DMS53 treated with DMSO at 0.1 percent for 48 hours (cell line): ENCODE results near the gene C4orf51.

Experiments
- DNase-seq: peaks from one replicate; lab custom pipeline; 2025; ENCODE audit not compliant: unreplicated experiment; lab: John Stamatoyannopoulos, UW

The C4orf51 gene

DNA sequence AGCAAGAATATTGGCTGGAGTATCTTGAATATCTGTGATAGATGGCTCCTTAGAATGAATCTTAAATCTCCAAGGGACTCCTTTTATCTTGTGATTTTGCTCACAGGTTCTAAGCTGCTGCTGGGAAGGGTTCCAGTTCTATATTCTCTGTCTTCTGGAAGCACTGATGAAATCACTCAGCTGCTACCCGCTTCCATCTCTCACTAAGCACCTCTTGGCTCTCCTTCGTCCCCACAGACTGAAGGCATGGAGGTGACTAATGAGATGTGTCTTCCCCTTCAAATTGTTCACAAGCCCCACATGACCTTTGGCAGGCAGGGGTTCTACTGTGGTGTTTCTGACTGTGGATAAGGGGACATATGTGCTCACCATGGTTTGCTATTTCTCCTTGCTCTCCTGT lies 75.9 kb downstream of the C4orf51 start:
- no peak for DNase-seq

DNA sequence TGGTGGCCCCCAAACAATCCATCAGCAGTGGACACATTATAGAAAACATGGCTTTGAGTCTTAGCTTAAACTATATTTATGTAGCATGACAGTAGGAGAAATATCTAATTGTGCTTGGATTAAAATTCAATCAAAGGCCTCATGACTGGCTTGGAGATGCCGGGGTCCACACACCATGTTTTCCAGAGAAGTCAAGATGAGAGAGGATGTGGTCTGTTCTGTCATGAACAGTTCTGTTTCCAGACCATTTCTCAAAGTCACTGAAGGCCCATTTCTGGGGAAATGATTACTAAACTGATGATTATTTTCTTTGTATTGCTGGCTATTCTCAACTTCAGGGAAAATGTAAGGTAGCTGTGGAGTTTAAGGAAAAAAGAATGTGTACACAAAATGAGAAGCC lies 76.3 kb downstream of the C4orf51 start:
- no peak for DNase-seq

DNA sequence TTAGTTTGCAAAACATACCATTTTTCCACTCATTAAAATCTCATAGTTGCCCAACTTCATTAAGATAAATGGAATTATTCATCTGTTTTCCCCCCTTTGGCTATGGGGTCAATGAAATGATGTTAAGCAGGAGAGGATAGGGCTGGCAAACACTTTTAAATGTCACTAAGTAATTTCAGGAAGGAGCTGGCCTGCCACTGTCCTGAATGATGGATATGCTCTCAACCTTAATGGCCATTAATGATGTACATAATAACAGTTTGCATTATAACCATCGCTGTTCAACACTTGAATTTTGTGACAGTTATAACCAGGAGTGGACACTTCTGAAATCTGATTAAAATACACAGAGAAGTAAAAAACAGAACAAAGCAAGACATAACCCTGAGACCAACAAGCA lies 77.2 kb downstream of the C4orf51 start:
- no peak for DNase-seq

DNA sequence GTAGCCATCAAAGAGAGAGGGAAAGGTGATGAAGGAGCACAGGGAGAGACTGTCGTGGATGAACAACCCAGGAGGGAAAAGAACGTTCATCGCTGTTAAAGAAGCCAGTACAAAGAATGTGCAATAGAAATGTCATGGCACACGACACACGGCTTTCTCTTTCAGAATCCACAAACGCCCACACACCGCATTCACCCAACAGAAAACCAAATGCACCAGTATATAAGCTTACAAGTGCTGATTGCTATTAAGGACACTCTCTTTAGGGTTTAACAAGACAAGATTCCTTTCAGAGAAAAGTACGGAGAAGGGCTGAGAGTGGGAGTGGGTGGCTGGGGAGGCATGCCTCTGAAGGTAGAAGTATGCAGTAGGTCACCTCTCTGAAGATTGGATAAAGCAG lies 80.2 kb downstream of the C4orf51 start:
- DNase-seq, result no peak

DNA sequence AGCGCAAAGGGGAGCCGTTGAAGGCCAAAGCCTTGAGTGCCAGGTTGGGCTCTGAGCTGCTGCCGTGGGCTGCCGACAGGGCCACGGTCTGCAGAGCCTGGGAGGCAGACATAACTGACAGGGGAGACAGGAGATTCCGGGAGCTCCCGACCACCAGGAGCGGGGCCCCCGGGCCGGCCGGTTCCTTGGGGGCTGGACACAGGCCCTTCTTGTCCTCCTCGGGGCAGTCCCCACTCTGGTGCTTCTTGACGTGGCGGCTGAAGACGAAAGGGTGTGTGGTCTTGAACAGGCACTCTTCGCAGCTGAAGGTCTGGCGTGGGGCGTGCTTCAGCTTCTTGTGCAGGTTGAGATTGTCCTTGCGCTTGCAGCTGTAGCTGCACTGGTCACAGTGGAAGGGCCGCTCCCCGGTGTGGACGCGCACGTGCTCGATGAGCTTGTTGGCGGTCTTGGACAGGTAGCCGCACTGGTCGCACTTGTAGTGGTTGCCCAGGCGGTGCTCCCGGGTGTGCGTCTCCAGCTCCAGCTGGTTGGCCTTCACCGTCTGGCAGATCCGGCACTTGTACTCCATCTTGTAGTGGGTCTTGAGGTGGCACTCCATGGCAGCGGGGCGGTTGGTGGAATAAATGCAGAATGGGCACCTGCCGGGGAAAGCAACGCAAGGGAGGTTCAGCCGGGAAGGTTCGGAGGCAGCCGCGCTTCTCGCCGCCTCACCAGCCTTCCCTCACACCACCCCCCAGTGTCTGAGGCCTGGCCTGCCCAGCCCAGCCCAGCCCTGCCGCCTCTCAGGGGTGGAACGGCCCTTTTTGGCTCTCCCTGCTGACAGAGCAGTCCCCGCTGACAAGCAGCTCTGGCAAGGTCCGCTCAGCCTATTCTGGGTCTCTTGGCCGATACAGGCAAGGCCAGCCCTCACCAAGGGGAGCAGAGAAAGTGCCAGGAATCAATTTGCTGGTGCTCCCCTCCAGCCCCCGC lies 81.3 kb downstream of the C4orf51 start:
- DNase-seq, result no peak

DNA sequence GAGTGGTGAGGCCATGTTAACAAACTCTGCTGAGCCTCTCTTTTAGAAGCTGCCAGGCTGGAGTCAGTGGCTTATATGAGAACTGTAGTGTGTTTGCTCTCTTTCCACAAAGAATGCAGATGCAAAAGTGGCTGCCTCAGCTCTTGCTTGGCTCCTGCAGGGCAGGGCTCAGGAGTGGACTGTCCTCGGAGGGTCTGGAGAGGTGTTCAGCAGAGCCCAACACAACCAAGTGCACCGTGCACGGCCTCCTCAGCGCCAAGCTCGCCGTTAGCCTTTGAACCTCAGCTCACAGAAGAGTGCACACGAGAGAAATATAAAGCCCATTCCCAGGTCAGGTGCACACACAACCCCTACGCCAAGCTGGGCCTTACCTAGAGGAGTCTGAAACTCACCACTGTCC lies 82.8 kb downstream of the C4orf51 start:
- DNase-seq, result no peak

DNA sequence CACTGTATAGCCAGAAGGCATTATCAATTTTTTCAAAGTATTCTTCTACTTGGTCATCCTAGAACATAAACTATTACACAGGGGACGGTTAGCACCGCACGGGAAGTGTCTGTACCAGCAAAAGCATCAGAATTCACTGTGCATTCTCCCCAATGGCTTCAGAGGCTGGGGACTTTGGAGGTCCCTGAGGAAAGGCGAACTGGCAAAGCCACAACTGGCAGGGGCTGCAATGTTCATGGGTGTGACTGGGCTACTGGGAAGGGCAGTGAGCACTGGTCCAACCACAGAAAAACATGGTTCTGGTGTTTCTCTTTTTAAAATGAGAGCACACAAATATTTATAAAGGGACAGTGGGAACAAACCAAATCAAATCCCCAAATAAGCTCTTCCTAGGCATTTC lies 83.5 kb downstream of the C4orf51 start:
- DNase-seq, result no peak

DNA sequence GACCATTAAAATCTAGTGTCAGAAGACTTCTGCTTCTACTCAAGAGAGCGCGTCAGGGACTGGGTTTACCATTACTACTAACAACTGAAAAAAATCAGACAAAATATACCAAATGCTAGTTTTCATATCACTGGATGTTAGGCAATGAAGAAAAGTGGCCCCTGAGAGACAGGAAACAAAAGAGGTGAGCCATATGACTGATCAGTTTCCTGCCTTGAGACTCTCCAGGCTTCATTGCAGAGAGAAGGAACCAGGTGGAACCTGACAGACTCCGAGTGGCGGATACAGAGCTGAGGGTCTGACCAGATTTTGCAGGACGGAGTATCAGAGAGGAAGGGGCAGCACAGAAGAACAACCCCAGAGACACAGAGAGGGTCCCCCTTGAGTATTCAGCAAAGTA lies 86.3 kb downstream of the C4orf51 start:
- DNase-seq, result no peak

DNA sequence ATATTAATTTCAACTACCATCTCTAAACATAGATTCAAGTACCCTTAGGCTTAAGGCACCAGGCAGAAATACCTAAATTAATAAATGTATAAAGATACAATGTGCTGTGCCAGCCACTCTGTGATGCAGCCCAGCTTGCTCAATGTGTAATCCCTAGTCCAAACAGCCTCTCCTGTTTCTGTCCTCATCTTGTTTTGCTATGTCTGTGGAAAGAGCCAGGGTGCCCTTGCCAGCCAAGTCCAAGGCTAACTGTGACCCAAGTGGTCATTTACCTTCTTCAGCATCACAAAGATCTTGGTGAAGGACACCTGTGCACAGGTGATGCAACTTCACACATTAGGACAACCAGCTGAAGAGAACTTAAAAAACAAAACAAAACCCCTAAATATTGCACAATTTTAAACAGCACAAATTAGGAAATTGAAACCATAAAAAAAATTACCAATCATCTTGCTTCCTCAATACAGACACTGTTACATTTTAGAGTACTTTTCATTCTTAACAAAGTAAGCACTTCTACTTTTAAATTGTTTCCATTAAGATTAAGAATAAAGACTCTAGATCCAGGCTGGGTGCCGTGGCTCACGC lies 89.6 kb downstream of the C4orf51 start:
- DNase-seq, result no peak

DNA sequence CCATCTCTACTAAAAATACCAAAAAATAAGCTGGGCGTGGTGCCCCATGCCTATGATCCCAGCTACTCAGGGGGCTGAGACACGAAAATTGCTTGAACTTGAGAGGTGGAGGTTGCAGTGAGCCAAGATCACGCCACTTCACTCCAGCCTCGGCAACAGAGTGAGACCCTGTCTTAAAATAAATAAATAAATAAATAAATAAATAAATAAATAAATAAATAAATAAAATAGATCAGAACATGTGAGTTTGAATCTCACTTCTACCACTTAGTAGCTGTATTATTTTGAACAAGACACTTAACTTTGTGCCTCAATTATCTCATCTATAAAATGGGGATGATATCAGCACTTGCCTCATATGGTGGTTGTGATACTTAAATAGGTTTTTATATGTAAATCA lies 90.2 kb downstream of the C4orf51 start:
- no peak for DNase-seq

DNA sequence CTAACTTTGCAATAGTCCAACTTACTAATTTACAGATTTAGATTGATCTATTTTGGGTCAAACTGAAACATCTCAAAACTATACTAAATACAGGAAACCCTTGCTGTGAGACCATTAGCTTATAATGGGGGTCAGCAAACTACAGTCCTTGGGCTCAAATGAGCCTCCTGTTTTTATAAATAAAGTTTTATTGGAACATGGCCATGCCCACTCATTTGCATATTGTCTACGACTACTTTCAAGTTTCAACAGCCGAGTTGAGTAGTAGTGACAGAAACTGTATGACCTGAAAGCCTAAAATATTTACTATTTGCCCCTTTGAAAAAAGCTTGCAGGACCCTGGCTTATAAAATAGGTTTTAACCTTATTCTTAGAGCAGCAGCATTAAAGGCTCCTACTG lies 92.4 kb downstream of the C4orf51 start:
- no peak for DNase-seq

DNA sequence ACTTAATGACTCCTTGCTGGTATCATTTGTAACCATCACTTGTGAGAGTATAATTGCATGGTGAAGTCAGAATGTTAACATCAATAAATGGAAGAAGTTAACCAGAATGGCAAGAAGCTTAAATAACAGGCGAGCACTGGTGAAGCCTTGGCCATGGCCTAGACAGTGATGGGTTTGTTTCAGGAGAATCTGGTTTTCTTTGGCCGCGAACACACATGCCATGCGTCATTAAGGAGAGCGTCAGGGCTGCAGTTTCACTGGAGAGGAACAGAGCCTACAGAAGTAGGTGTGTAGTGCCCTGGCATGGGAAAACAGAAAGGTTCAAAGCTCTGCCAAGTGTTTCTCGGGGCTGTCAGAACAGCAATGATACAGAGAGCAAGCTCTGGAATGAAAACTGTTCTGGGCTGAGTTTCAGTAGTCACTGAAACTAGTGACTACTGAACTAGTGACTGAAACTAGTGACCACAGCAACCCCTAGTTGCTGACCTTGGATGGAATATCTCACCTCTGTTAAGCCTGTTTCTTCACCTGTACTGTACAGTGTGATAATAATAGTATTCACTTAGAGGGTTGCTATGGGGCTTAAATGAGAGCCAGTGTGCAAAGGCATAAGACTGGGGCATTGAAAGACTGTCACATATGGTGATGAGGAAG lies 93.8 kb downstream of the C4orf51 start:
- no peak for DNase-seq

DNA sequence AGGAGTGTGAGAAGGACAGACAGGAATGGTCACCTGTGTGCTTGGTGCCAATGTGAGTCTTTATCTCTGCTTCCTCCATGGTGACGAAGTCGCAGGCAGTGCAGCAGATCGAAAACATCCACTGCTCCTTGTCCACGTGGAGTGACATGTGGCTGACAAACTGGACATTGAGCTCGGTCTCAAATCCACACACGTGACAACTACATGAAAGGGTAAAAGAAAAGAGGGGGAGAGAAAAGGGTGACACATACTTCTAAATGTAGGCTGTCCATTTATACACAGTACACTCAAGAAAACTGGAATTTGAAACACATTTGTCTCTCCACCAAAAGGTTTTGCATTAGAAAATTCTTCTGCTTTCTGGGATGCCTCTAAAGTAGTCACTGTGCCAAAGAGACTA lies 94.5 kb downstream of the C4orf51 start:
- DNase-seq, result no peak

DNA sequence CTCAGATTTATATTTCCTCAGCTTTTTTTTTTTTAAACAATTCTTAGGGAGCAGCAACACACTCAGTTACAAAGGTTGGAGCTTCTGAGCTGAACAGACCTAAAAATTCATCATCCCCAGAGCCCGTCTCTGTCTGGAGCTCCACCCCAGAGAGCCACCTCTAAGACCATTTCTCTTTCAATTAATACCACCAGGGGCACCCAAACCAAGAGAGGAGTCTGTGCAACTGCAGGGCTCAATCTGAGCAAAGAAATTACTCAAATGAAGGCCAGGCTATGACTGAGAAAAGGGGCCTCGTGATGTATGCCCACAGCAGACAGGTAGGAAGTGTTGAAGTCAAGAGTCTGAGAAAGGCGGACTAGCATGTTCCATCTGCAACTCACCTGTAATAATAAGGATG lies 95.5 kb downstream of the C4orf51 start:
- DNase-seq, result no peak

DNA sequence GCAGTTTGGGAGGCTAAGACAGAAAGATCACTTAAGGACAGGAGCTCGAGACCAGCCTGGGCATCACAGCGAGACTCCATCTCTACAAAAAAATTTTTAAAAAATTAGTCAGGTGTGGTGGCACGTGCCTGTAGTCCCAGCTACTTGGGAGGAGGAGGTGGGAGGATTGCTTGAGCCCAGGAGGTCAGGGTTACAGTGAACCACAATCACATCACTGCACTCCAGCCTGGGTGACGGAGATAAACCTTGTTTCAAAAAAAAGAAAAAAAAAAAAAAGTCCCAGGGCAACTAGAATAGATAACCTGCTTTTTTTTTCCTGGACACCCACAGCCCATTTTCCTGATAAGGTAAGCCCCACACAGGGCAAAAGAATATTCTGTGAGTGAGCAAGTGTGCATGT lies 96.3 kb downstream of the C4orf51 start:
- DNase-seq, result no peak

DNA sequence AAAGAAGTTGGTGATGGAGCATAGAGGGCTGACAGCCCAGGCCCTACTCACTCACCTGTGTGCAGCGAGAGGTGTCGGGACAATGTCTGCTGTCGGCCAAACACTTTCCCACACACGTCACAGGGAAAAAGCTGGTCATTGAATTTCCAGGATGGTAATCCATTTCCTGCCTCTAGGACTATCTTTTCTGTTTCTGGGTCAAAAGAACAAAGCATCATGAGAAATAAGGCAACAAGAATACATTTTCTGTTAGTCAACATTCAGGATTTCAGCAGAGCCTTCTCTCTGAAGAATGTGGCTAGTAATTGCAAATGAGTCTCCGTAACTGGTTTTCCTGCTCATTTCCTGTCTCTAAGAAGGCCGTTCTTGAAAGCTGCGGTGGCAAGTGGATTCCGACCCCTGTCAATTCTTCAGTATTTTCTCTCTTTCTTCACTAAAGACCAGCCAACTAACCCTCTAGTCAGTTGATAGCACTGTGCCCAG lies 99.4 kb downstream of the C4orf51 start:
- DNase-seq, result no peak

DNA sequence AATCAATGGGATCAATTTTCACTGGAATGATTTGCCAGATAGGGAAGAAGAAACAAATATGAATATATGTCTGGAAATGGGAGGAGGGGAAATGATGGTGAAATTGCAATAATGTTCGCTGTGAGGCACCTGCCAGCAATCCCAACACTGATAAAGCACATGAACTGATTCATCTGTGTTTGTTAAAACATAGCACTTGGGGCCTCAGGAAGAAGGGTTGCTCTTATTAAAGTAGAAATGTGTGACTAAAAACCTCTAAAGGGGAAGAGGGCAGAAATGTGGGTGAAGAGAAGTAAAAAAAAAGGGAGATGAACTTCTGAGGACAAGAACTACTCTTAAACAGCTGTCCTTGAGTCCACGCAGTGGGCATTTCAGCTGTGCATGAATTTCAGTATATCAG lies 101.4 kb downstream of the C4orf51 start:
- DNase-seq, result no peak
